PC-3 (cell line): Measurements from ENCODE around the gene AP1M2. TPM values are rescaled to one million over a fixed set of nuclear protein-coding genes. Genes with fewer than 3 reads are reported as not detected.

Experiments
- ATAC-seq: fragments of 200-7000 bp; cut with Tn5 transposase; 2 replicates; pipeline ENCODE4 v1.9.1; 2020; ENCODE audit warnings: mild to moderate bottlenecking, moderate library complexity
- BruUV-seq: library from RNA; stranded (reverse); fragments of 400-500 nt; replicated peaks from 2 replicates; lab custom pipeline; 2021; lab: Mats Ljungman, UMichigan
- CTCF ChIA-PET: fragments of 300-600 bp; sonication (Branson Sonifier 250); formaldehyde crosslinking; loops from one replicate; lab custom pipeline; 2022; ENCODE audit warnings: antibody characterized with exemption; lab: Charles Lee
- POLR2A ChIA-PET: fragments of 300-600 bp; sonication (Branson Sonifier 250); formaldehyde crosslinking; loops from one replicate; lab custom pipeline; 2022; ENCODE audit warnings: antibody characterized with exemption; ENCODE audit not compliant: unreplicated experiment; lab: Charles Lee
- DNase-seq: peaks from one replicate; pipeline ENCODE4 v3.0.0-alpha.2; 2015
- H2AFZ ChIP-seq: fragments of 300-600 bp; sonication (generic); 2 replicates; pipeline ENCODE4 v1.6.0; 2016; ENCODE audit warnings: antibody characterized with exemption, low read length
- H3F3A ChIP-seq: fragments of 300-600 bp; sonication (generic); one replicate; pipeline ENCODE4 v1.6.0; 2017; ENCODE audit warnings: antibody characterized with exemption, low read length, control low read depth, mild to moderate bottlenecking; ENCODE audit not compliant: unreplicated experiment
- H3K27ac ChIP-seq: fragments of 300-600 bp; sonication (generic); 2 replicates; pipeline ENCODE4 v1.5.1; 2016; ENCODE audit warnings: mild to moderate bottlenecking, low read length
- H3K27me3 ChIP-seq: fragments of 300-600 bp; sonication (generic); 2 replicates; pipeline ENCODE4 v1.6.1; 2016; ENCODE audit warnings: low read length, mixed read lengths
- H3K36me3 ChIP-seq: fragments of 300-600 bp; sonication (generic); 2 replicates; pipeline ENCODE4 v1.6.1; 2016; ENCODE audit warnings: low read depth, mixed run types, low read length, mixed read lengths
- H3K4me1 ChIP-seq: fragments of 300-600 bp; sonication (generic); 2 replicates; pipeline ENCODE4 v1.5.1; 2016; ENCODE audit warnings: low read length; ENCODE audit not compliant: insufficient read depth
- H3K4me2 ChIP-seq: fragments of 300-600 bp; sonication (generic); 2 replicates; pipeline ENCODE4 v1.6.0; 2016; ENCODE audit warnings: low read length
- H3K4me3 ChIP-seq: fragments of 300-600 bp; sonication (generic); 2 replicates; pipeline ENCODE4 v1.5.1; 2016; ENCODE audit warnings: mild to moderate bottlenecking, low read length, mixed read lengths
- H3K79me2 ChIP-seq: fragments of 300-600 bp; sonication (generic); 2 replicates; pipeline ENCODE4 v1.6.1; 2017; ENCODE audit warnings: low read length, mixed read lengths
- H3K9ac ChIP-seq: fragments of 300-600 bp; sonication (generic); 2 replicates; pipeline ENCODE4 v1.6.0; 2016; ENCODE audit warnings: mild to moderate bottlenecking, low read length
- H3K9me2 ChIP-seq: fragments of 300-600 bp; sonication (generic); replicated peaks from 2 replicates; pipeline ENCODE4 v1.6.1; 2016; ENCODE audit warnings: mixed run types, low read length, mixed read lengths
- H3K9me3 ChIP-seq: fragments of 300-600 bp; sonication (generic); 2 replicates; pipeline ENCODE4 v1.6.1; 2016; ENCODE audit warnings: low read length, mixed read lengths
- H4K20me1 ChIP-seq: fragments of 300-600 bp; sonication (generic); 2 replicates; pipeline ENCODE4 v1.6.1; 2016; ENCODE audit warnings: low read length, mixed read lengths
- CTCF ChIP-seq: fragments of 300-600 bp; sonication (generic); conservative IDR thresholded peaks from 2 replicates; pipeline ENCODE4 v1.5.1; 2017; ENCODE audit warnings: antibody characterized with exemption, low read depth, mild to moderate bottlenecking, low read length
- EZH2 ChIP-seq: fragments of 300-600 bp; sonication (generic); IDR thresholded peaks from one replicate; pipeline ENCODE4 v1.6.1; 2017; ENCODE audit warnings: antibody characterized with exemption, mild to moderate bottlenecking, low read length; ENCODE audit not compliant: unreplicated experiment
- EZH2phosphoT487 ChIP-seq: fragments of 300-600 bp; sonication (generic); IDR thresholded peaks from 2 replicates; pipeline ENCODE4 v1.6.1; 2018; ENCODE audit warnings: mild to moderate bottlenecking, antibody characterized with exemption, low read length, borderline replicate concordance
- intact Hi-C: fragments of 100-400 bp; cut with micrococcal nuclease; formaldehyde crosslinking; loops from 2 replicates; pipeline ENCODE4 v1.9.0; 2023
- total RNA-seq: library from RNA; depleted of rRNA; stranded (reverse); fragments of >200 nt; gene quantifications from 2 replicates; pipeline ENCODE4 v1.2.3, GENCODE V29; 2014

AP1M2 gene
- total RNA-seq, 1 experiment from 2014 or later = 50.0 TPM

DNA sequence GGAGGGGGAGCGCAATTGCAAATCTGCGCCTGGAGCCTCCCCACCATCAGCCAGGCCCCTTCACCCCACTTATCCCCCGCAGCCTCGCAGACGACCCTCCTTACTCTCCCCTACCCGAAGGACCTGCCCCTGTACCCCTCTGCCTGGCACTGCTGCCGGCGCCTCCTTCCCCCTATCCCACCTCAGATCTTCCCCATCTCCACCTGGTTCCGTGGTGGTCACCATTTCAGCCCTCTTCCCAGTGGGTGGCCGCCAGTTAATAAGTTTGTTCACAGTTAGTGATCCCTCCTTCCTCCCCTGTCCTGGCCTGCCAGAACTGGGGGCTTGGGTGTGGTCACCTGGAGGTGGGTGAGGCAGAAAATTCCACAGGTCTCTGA is 38.6 kb upstream of the AP1M2 start:
- Histone ChIP-seq H3K9ac (peak overlapping the region; percentile 73), H4K20me1 (no peaks in the 10 kb centered on the region), H3K27ac (peak overlapping the region; percentile 19), H3K9me3 (no peaks in the 10 kb centered on the region), H3K4me2 (peak overlapping the region; percentile 95), H2AFZ (peak overlapping the region; percentile 76), H3K27me3 (no peaks in the 10 kb centered on the region), H3K4me1 (peaks cover 18% of the 10 kb centered on the region), H3K9me2 (no peaks in the 10 kb centered on the region), H3K4me3 (peak overlapping the region; percentile 84), H3F3A (no peaks in the 10 kb centered on the region), H3K79me2 (peaks cover 20% of the 10 kb centered on the region), H3K36me3 (peaks cover 6% of the 10 kb centered on the region; the same call in 1 of the 2 replicates)
- CTCF ChIA-PET = interaction anchor here (1.2 kb wide), 1 partner anchor 19 kb away, joined by 7 read pairs; no protein-coding TSS in a partner anchor
- ATAC-seq (peak; percentile 19), DNase-seq (peak; percentile 19)
- TSS peak; percentile 49 for BruUV-seq
- intact Hi-C loops = loop anchor here (1.0 kb wide), 1 partner anchor 44 kb away; no protein-coding TSS in a partner anchor
- POLR2A ChIA-PET = no interaction called here
- no peak for TF ChIP-seq CTCF
- no peak for TF ChIP-seq EZH2phosphoT487
- TF ChIP-seq EZH2 = no peak

DNA sequence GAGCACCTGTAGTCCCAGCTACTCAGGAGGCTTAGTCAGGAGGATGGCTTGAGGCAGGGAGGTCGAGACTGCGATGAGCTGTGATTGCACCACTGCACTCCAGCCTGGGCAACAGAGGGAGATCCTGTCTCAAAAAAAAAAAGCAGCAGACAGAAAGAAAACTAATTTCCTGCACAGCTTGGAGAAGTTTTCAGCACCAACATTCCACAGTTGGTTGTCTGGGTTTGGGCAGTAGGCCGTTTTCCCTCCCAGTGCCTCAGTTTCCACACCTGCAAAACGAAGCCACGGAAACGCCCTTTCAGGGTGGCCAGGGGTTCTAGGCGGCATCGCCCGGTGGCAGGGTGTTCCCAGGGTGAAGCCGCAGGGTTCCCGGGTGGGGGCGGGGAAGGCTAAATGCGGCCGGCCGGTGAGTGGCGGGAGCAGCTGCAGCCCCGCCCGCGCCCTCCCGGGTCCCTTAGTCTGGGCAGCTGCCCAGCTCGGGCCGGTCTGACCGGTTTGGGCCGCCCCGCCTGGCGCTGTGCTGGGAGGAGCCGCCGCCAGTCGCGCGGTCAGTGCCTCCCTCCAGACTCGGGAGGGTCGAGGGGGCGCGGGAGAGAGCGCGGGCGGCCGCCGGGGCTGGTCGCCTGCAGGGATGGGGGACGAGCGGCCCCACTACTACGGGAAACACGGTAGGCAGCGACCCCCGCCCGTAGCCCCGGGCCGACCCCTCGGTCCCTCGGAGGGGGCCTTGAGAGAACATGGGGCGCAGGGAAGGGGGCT is 38.1 kb upstream of the AP1M2 start, which contains the start of gene SLC44A2:
TSS of gene SLC44A2 (plus strand) at position 551 of the 759 bp plus-strand sequence. CDS start at position 632, 81 bp downstream.
- intact Hi-C loops = loop anchor here (1.0 kb wide), 1 partner anchor 44 kb away; no protein-coding TSS in a partner anchor
- ChIA-PET CTCF (interaction anchor here (0.6 to 1.2 kb wide), 2 partner anchors 16 to 19 kb away, joined by 7 to 12 read pairs; no protein-coding TSS in a partner anchor), POLR2A (interaction anchor here (0.6 kb wide), 2 partner anchors 31 to 557 kb away, joined by 3 to 9 read pairs; no protein-coding TSS in a partner anchor)
- Histone ChIP-seq H3K79me2 (peaks cover 20% of the 10 kb centered on the region), H3K4me1 (peaks cover 21% of the 10 kb centered on the region), H2AFZ (peak within 1 kb of the TSS; percentile 76), H3K9ac (peak within 1 kb of the TSS; percentile 73), H3K4me2 (peak within 1 kb of the TSS; percentile 95), H3K4me3 (peak within 1 kb of the TSS; percentile 84), H3K9me3 (no peaks in the 10 kb centered on the region), H3K36me3 (peaks cover 6% of the 10 kb centered on the region; the same call in 1 of the 2 replicates), H3F3A (no peaks in the 10 kb centered on the region), H3K27ac (peak within 1 kb of the TSS; percentile 38), H4K20me1 (no peaks in the 10 kb centered on the region), H3K9me2 (no peaks in the 10 kb centered on the region), H3K27me3 (no peaks in the 10 kb centered on the region)
- peak; percentile 95 for DNase-seq
- TF ChIP-seq EZH2 (no peak), CTCF (no peak), EZH2phosphoT487 (no peak)
- BruUV-seq = no TSS peak
- peak; percentile 98 for ATAC-seq
